Measurements from ENCODE around the gene CDC26.

GRCh38 chr9:113250807-113251206 lies 24.6 kb downstream of the CDC26 start:
- no peak for TF ChIP-seq ATF2 (CRISPR knock-in tag; IDR thresholded peaks at IDR 0.05; ENCODE audit: borderline replicate concordance, low read depth)
- TF ChIP-seq TCF7 (CRISPR knock-in tag; IDR thresholded peaks at IDR 0.05; ENCODE audit: low read depth): no peak
- no peak for TF ChIP-seq CTCF (IDR thresholded peaks at IDR 0.05)
- TF ChIP-seq MLX (CRISPR knock-in tag; IDR thresholded peaks at IDR 0.05): no peak
- no peak for TF ChIP-seq E2F4 (CRISPR knock-in tag; IDR thresholded peaks at IDR 0.05; ENCODE audit: borderline replicate concordance, low read depth)
- TF ChIP-seq PRDM15 (CRISPR knock-in tag; IDR thresholded peaks at IDR 0.05): no peak
- TF ChIP-seq E2F1 (CRISPR knock-in tag; IDR thresholded peaks at IDR 0.05): no peak
- TF ChIP-seq NR1H2 (CRISPR knock-in tag; IDR thresholded peaks at IDR 0.05): no peak
- no peak for TF ChIP-seq NFYB (CRISPR knock-in tag; conservative IDR thresholded peaks at IDR 0.05; ENCODE audit: low read depth)
